Daoy (cell line): ENCODE measurements around the gene TAMALIN. TPM values are rescaled to one million over a fixed set of nuclear protein-coding genes. Genes with fewer than 3 reads are reported as not detected.

Experiments
- total RNA-seq: library from RNA; depleted of rRNA; stranded (reverse); fragments of >200 nt; shearing (Covaris generic); gene quantifications from 2 replicates; pipeline ENCODE4 v1.2.3, GENCODE V29; 2014; rRNA removed

Gene TAMALIN
- total RNA-seq, 1 experiment from 2014 or later: 1.1 TPM

Other genes with a start within 250 kb of the TAMALIN start
- gene FIGNL2, start 158.2 kb upstream of the TAMALIN start, total RNA-seq: 0.09 TPM in 1 of 2 replicates, not detected in the other
- not detected in 2 replicates for gene ANKRD33, start 118.8 kb upstream of the TAMALIN start, total RNA-seq
- 1.7 and 2.9 TPM in 2 replicates for gene ACVRL1, start 99.4 kb upstream of the TAMALIN start, total RNA-seq
- gene ACVR1B, start 55.2 kb upstream of the TAMALIN start, total RNA-seq: 6.3 and 11.5 TPM in 2 replicates
- gene NR4A1, start 44.5 kb downstream of the TAMALIN start, total RNA-seq: 1.1 and 5.1 TPM in 2 replicates
- 156 and 160 TPM in 2 replicates for gene ATG101, start 63.0 kb downstream of the TAMALIN start, total RNA-seq
- gene SMIM41, start 72.8 kb downstream of the TAMALIN start, total RNA-seq: not detected in 2 replicates
- gene KRT80, start 185.1 kb downstream of the TAMALIN start, total RNA-seq: 4.4 and 5.5 TPM in 2 replicates
- 5.5 and 12.2 TPM in 2 replicates for gene KRT7, start 226.3 kb downstream of the TAMALIN start, total RNA-seq